NB4 (cell line): Measurements from ENCODE around the gene RASA3.
A peak's percentile ranks its signal among the peaks of the same experiment; 100 is the strongest.

Source experiments
- DNase-seq: peaks from one replicate; pipeline ENCODE4 v3.0.0; 2010; ENCODE audit warnings: low read depth
- H3K4me3 ChIP-seq: one replicate; pipeline ENCODE4 v1.5.1; 2011; ENCODE audit warnings: mild to moderate bottlenecking, low read depth, low read length, moderate library complexity
- CTCF ChIP-seq: IDR thresholded peaks from one replicate; pipeline ENCODE4 v1.5.1; 2012; ENCODE audit warnings: low read depth, low read length
- MAX ChIP-seq: IDR thresholded peaks from 2 replicates; pipeline ENCODE4 v1.6.1; 2011; ENCODE audit warnings: low read depth, low read length
- MYC ChIP-seq: IDR thresholded peaks from 2 replicates; pipeline ENCODE4 v1.6.1; 2011; ENCODE audit warnings: low read depth, low read length
- POLR2A ChIP-seq: IDR thresholded peaks from 2 replicates; pipeline ENCODE4 v1.6.1; 2011; ENCODE audit warnings: mild to moderate bottlenecking; ENCODE audit not compliant: insufficient read length; ENCODE audit errors: extremely low read depth

The RASA3 gene

GRCh38 chr13:114065926-114066774, 66.3 kb downstream of the RASA3 start:
- TF ChIP-seq CTCF = no peak
- peak; percentile 48 for TF ChIP-seq POLR2A
- H3K4me3 ChIP-seq = peak overlapping the region; percentile 21
- no peak for DNase-seq

- TF ChIP-seq MAX = peak; percentile 97
- peak; percentile 99 for TF ChIP-seq MYC
- peak; percentile 18 for TF ChIP-seq CTCF
- TF ChIP-seq POLR2A = peak; percentile 35
- H3K4me3 ChIP-seq = peak overlapping the region; percentile 61
- DNase-seq = peak; percentile 99
These were observed 67.1 kb downstream of the RASA3 start for GRCh38 chr13:114065141-114065925.

GRCh38 chr13:114064450-114065140, 67.8 kb downstream of the RASA3 start:
- peak overlapping the region; percentile 61 for H3K4me3 ChIP-seq
- no peak for DNase-seq
- TF ChIP-seq POLR2A = no peak
- TF ChIP-seq CTCF = no peak

GRCh38 chr13:114063545-114064449, 68.6 kb downstream of the RASA3 start:
- TF ChIP-seq MYC (peak; percentile 91), POLR2A (peak; percentile 25), CTCF (no peak), MAX (peak; percentile 92)
- peak; percentile 68 for DNase-seq
- peak overlapping the region; percentile 61 for H3K4me3 ChIP-seq

GRCh38 chr13:114062754-114063153, 69.7 kb downstream of the RASA3 start:
- DNase-seq = peak; percentile 96
- H3K4me3 ChIP-seq = peak overlapping the region; percentile 6
- TF ChIP-seq POLR2A = peak; percentile 22
- no peak; the same call in 1 of the 2 replicates for TF ChIP-seq MAX
- peak; percentile 76 for TF ChIP-seq MYC
- TF ChIP-seq CTCF = no peak
